ENCODE results near the gene CMSS1.

The CMSS1 gene

DNA sequence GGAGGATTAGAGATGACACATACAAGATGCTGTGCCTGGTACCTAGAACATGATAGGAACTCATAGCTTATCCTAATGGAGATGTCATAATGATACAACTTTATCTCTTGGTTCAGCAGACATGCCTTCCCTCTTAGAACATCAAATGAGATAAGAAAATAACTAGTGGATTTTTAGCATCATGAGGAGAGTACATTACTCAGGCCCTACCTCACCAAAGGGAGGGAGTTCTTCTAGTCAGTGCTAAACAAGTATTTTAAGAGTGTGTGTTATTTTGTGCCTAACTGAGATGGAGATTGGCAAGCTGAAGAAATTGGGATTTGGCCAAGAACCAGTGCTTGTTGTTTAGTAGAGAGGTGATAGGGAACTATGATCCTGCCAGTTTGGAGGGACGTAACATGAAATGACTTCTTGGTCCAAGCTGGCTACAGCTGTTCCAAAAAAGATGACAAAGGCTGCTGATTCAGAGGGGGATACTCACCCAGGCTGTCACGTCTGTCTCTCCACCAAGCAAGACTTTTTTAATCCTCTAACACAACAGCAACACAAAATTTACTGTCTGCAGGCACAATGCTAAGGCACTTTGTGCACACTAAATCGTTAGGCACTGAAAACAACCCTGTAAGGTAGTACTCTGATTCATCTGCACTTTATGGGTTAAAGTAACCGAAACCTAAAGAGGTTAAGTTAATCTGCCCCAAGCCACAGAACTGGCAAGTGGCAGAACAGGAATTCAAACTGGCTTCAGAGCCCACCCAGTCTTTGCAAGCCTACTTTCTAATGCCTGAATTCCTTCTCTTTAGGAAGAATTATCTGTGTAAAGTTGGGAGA lies 126.5 kb downstream of the CMSS1 start:
- no peak for DNase-seq

- no peak for DNase-seq
Observed at GRCh38 chr3:99945328-99945995, 127.8 kb downstream of the CMSS1 start.

DNA sequence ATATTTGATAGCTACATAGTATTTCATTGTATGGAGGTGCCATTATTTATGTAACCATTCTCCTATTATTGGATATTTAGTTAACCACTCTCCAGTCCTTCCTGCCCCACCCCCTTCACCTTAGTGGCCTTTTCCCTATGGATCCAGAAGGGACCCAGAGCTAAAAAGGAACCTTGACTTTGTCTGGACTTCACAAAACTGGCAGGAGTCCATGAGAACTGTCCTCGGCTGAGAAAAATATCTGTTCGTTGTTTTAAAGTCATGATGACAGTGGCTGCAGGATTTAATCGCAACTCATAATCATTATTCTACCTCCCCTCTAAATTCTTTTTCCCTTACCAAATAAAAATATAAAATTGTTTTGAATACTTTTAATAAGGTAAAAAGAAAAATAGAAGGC lies 129.7 kb downstream of the CMSS1 start:
- DNase-seq, result no peak

DNA sequence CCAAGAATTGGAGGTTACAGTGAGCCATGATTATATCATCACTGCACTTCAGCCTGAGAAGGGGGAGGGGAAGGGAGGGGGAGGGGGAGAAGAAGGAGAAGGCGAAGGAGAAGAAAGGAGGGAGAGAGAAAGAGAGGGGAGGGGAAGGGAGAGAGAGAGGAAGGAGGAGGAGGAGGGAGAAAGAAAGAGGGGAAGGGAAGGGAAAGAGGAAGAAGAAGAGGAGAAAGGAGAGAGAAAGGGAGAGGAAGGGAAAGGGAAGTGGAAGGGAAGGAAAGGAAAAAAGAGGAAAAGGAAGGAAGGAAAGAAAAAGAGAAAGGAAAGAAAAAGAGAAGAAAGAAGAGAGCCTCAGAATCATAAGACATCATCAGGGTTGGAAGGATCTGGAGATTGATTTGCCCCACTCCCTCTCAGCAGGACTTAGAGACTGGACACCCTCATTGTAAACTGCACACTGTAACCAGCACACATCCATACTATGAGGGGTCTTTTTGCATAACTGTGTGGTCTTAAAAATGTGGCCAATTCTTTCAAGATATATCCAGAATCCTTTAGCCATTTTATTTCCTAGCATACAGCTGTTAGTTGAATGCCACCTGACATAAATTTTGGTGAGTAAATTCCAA lies 130.9 kb downstream of the CMSS1 start:
- DNase-seq, result no peak

DNA sequence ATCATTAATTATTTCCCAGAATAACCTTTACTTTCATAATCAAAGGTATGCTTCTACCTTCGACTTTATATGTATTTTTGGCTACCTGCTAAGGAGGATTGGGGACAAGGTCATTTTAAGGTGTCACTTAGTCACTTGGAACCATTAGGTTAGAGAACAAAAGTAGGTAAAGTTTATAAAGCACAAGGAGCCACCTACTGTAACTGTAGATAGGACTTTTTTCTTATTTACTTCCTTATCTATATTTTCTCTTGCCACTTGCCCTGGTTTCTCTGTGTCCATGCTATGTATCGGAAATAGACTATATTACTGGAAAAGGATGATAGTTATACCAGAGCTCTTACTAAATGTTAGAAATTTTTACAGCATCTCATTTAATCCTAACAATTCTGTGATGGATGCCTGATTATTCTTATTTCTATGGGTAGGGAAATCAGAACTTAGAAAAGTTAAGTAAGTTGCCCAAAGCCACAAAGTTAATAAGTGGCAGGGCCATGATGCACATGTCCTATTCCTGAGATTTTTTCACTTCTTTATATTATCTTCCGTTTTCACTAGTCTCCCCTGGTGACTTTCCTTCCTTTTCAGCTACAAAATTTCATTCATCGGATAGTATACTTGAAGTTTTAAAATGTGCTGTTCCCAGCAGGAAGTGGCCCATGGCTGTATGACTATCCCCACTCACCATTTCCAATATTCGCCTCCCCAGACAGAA lies 132.5 kb downstream of the CMSS1 start:
- DNase-seq, result no peak

- DNase-seq, result no peak
Observed at GRCh38 chr3:99950921-99951320, 133.3 kb downstream of the CMSS1 start.

DNA sequence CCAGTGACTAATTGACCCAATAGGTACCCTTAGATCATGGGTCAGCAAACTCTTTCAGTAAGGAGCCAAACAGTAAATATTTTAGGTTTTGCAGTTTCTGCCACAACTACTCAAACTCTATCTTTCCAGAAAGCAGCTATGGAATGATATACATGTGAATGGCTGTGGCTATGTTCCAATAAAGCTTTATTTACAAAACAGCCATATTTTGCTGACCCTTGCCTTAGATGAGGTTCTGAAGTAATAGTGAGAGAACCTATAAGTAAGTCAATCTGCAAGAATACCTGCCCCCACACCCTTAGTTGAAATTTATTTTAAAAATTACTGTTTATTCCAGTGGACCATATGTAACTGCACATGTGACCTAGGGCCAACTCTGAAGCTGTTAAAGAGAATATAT lies 134.0 kb downstream of the CMSS1 start:
- DNase-seq, result no peak

- DNase-seq, result no peak
Observed at GRCh38 chr3:99952306-99952705, 134.6 kb downstream of the CMSS1 start.

DNA sequence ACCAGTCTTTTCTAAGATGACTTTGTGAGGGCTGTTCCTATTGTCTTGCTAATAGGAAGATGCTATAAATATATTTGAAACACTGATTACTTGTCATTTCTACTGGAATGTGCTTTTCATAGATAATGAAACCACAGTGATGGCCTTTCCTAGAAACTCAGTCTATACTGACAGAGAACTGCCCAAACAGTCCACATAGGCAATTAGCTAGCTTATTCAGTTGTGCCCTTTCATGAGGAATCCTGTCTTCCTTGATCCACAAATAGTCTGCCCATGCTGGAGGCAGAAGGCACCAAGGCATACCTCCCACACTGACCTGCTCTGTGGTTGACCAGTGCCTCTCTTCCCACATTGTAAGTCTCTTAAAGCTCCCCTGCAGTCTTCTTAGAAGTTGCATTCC lies 135.9 kb downstream of the CMSS1 start:
- DNase-seq, result peak; percentile 71

DNA sequence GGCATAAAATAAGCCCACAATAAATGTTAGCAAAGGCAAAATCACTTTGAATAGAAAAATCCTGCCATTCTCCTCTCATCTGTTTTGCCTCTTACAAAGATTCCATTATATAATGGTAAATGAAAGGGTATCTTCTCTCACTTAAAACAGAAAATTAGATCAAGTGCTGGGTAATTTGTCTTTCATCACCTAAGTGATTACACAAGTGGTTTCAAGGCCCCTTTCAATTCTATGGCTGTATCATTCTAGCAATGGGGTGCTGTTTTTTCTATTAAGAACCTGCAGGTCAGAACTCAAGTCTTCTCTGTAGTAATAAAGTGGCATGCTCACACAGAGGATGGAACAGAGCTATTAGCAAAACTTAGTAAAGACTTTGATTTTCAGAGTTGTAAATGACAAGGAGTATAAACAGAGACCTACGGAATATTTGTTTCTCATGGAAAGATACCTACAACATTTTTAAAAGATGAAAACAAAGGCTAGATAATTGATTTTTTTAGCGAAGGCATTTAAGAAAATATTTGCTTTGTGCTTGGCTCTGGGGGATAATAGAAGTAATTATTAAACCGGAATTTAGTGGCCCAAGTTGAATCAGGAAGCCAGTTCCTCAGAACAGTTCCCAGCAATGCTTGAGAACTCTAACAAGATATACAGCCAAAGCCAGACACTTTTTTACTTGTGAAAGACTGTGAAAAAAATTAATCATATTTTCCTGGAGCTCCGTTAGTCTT lies 137.4 kb downstream of the CMSS1 start:
- no peak for DNase-seq

DNA sequence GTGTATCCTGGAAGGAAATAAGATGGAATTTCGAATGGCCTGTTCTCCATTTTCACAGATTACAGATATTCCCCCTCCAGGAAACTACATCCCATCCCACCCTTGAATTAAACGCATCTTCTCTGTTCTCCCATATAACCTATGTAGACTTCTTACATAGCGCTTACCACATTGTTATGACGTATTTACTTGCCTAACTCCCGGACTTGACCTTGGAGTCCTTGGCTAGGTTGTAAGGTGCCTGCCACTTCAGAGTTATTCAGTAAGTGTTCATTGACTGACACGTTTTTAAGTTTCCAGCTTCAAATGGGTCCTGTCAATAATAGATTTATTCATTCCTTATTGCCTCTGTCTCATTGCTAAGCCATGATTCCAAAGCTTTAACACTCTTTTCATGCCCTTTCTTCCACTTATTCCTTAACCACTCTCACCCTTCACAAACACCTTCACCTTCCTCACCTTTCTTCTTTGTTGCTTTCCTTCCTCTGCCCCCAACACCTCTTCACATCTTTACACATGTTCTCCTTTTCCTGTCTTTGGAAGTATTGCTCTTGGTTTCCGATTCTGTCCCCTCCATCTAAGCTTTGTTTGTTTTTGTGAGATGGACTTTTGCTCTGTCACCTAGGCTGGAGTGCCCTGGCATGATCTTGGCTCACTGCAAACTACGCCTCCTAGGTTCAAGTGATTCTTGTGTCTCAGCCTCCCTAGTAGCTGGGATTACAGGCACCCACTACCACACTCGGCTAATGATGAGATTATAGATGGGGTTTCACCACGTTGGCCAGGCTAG lies 138.3 kb downstream of the CMSS1 start:
- no peak for DNase-seq

DNA sequence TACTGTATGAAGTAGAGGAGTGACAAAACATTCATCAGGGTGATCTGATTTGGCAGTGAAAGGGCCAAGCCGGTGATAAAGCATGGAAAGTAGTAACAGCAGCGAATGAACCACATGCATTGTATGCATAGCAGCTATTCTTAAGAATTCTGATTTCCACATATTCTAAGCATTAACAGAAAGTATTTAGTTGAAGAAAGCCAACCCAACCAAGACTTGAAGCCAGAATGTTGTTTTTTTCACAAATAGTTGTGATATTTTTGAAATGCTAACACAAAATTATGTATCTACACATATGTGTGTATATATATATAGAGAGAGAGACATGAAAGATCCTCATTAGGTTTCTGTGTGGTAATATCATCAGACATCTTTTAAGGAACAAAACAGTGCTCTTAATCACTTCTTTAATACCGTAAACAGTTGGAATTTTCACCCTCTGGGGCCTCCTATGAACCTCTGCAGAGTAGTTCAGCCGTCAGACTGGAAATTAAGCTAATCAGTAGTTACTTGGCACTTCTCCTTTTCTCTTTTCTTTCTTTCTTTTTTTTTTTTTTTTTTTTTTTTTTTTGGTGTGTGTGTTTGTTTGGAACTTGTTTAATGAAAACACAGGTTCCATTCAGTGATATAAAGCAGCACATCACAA lies 139.6 kb downstream of the CMSS1 start:
- DNase-seq, result peak; percentile 20

- no peak for DNase-seq
Observed at GRCh38 chr3:99958222-99958912, 140.7 kb downstream of the CMSS1 start.

DNA sequence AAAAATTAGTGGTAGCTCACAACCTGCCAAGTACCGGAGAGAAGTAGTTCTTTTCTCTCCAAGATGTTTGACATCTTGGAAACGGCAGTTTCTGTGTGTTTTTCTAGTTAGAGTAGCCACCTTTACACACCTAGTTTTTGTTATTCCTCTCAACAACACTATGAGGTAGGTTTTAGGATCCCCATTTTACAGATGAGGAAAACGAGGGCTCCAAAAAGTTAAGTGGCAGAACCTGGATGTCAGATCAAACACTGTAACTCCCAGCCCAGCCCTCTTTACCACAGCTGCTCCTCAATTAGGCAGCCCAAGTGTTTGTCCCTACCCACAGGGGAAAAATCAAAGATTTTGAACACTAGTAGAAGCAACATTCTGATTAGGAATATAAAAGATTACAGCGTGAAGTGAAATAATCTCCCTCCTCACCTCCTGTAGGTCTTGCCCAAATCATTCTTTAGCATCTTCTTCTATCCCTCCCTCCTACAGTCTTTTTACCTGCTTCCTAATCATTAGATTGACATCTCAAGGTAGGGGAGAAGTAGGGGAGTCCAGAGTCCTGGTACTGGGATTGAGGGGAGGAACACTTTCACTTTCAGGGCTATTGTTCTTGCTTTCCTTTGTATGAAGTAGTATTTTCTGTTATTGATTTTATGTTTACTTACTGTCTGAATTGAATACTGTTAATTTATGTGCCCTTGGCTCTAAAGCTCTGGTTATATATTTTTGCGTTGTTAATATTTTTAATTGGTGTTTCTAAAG lies 142.6 kb downstream of the CMSS1 start:
- DNase-seq, result no peak

GRCh38 chr3:99960941-99961340 lies 143.3 kb downstream of the CMSS1 start:
- DNase-seq, result no peak

- no peak for DNase-seq
Observed at GRCh38 chr3:99961756-99962515, 144.3 kb downstream of the CMSS1 start.

DNA sequence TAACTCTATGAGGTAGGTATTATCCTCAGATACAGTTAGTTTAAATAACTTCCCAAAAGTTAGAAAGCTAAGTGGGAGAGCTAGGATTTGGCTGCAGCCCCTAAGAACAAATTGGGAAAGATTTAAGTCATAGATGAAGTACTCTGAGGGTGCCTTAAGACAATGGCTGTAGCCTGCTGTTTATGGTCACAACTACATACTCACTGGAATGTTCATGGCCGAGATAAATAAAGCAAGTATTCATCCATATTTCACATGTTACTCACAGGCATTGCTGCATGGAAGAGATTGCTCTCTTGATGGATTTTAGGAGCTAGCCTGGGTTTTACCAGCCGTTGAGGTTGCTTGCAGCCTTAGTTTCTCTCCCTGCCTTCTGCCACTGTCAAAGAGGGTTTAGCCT lies 145.0 kb downstream of the CMSS1 start:
- no peak for DNase-seq

DNA sequence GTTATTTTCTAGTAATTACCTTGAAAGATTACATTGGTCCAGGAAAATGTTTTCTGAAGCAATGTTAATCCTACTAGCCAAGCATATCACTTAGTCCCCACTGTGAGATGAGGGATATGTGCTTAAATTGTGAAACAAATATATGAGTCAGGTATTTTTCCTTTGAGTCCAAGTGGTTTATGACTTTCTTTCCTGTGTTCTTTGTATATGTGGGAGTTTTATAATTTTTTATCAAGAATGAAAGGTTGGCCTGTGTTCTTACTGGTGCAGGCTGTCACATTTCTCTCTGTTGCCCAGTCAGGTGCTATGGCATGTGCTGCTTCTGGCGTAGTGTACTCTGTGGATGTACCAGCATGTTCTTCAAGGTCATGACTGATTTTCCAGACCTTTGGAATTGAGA lies 147.4 kb downstream of the CMSS1 start:
- DNase-seq, result no peak
